Esophagus muscularis mucosa (tissue), 3 donors: ENCODE data around the gene WWTR1.

ENCODE experiments used
- CTCF ChIP-seq, 3 experiments: fragments of 200-600 bp in 2 of 3; fragments of 450-650 bp in 1 of 3; sonication (generic) in 2 of 3; IDR thresholded peaks; one replicate each; pipeline ENCODE4 v1.5.1; 2017 to 2019; ENCODE audit warnings: antibody characterized with exemption in 3 of 3, mild to moderate bottlenecking in 2 of 3, moderate library complexity in 1 of 3
- POLR2A ChIP-seq: fragments of 450-650 bp; IDR thresholded peaks from one replicate; pipeline ENCODE4 v1.6.1; 2017; ENCODE audit warnings: antibody characterized with exemption, moderate library complexity, mild to moderate bottlenecking, low read depth
- POLR2AphosphoS5 ChIP-seq, 2 donors: sonication (generic); formaldehyde crosslinking; IDR thresholded peaks; one replicate each; pipeline ENCODE4 v1.6.1; 2017; ENCODE audit warnings: antibody characterized with exemption in 2 of 2

DNA sequence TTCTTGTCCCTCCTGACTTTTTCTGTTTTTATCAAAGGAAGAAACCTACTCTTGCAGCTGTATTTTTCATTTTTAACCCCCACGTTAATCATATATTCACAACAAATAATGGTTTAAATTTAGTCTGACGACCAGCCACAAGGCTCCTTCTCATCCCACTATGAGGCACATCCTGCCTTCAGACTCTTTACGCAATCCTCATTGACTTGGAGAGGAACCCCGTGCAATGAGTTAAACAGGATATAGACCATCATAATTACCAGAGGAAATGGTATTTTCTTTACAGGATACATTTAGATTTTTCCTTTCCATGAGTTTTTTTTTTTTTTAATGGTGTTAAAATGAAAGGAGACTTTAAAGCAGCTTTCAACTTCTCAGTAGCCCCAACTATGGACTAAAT, 68.5 kb downstream of the WWTR1 start:
- TF ChIP-seq CTCF (IDR thresholded peaks at IDR 0.05) (no peak), POLR2A (no peak), POLR2AphosphoS5 (IDR thresholded peaks at IDR 0.05) (peak in 1 of 2 donors; percentile 12)
